ENCODE measurements around the gene MEIOC.
"Not testable (repeated sequence)": the region's sequence is repeated elsewhere in the genome, so short reads cannot be mapped to it uniquely, and the experiment has no call there.

The MEIOC gene

GRCh38 chr17:44648963-44649362 lies 7.3 kb upstream of the MEIOC start:
- no peak for DNase-seq

GRCh38 chr17:44651228-44651627 lies 5.0 kb upstream of the MEIOC start:
- no peak for DNase-seq

GRCh38 chr17:44652727-44653126 lies 3.5 kb upstream of the MEIOC start:
- no peak for DNase-seq

- no peak for DNase-seq
Measured at GRCh38 chr17:44653384-44653783, 2.9 kb upstream of the MEIOC start.

- no peak for DNase-seq
Measured at GRCh38 chr17:44653954-44654353, 2.3 kb upstream of the MEIOC start.

- DNase-seq, result no peak
Measured at GRCh38 chr17:44661835-44662234, 5.6 kb downstream of the MEIOC start.

GRCh38 chr17:44663095-44663494 lies 6.8 kb downstream of the MEIOC start:
- no peak for DNase-seq

- DNase-seq, result no peak
Measured at GRCh38 chr17:44664867-44665266, 8.6 kb downstream of the MEIOC start.

GRCh38 chr17:44666006-44666405 lies 9.7 kb downstream of the MEIOC start:
- no peak for DNase-seq

- no peak for DNase-seq
Measured at GRCh38 chr17:44672479-44673093, 16.3 kb downstream of the MEIOC start.

GRCh38 chr17:44673893-44674292 lies 17.6 kb downstream of the MEIOC start:
- no peak for DNase-seq

GRCh38 chr17:44677136-44677535 lies 20.9 kb downstream of the MEIOC start:
- no peak for DNase-seq

- DNase-seq, result not testable (repeated sequence)
Measured at GRCh38 chr17:44683303-44683702, 27.0 kb downstream of the MEIOC start.

GRCh38 chr17:44687756-44688155 lies 31.5 kb downstream of the MEIOC start:
- no peak for DNase-seq

- DNase-seq, result no peak
Measured at GRCh38 chr17:44688200-44688599, 31.9 kb downstream of the MEIOC start.

GRCh38 chr17:44688675-44689476 lies 32.6 kb downstream of the MEIOC start:
- no peak for DNase-seq

- DNase-seq, result peak; percentile 94
Measured at GRCh38 chr17:44689477-44690217, 33.4 kb downstream of the MEIOC start, which contains the start of gene CCDC43. Gene CCDC43, minus strand, starts transcription at chr17:44689776. Its CDS starts 23 bp downstream, at chr17:44689753.

GRCh38 chr17:44690746-44691306 lies 34.6 kb downstream of the MEIOC start:
- DNase-seq, result not testable (repeated sequence)

GRCh38 chr17:44693609-44694008 lies 37.3 kb downstream of the MEIOC start:
- DNase-seq, result no peak

- DNase-seq, result not testable (repeated sequence)
Measured at GRCh38 chr17:44700288-44700687, 44.0 kb downstream of the MEIOC start.

GRCh38 chr17:44707755-44708400 lies 51.6 kb downstream of the MEIOC start:
- DNase-seq, result no peak

GRCh38 chr17:44708401-44709263 lies 52.4 kb downstream of the MEIOC start, which contains the start of gene DBF4B:
Gene DBF4B, plus strand, starts transcription at chr17:44708665. Its CDS starts 156 bp downstream, at chr17:44708821.
- peak; percentile 86 for DNase-seq
